Adrenal gland (tissue), 5 donors: Measurements from ENCODE around the gene GMIP.
"Not testable (repeated sequence)": the region's sequence is repeated elsewhere in the genome, so short reads cannot be mapped to it uniquely, and the experiment has no call there.

Experiments used
- CTCF ChIP-seq, 6 experiments: fragments of 450-650 bp in 4 of 6; fragments of 200-600 bp in 2 of 6; sonication (generic) in 1 of 6; IDR thresholded peaks; 1 replicate in 5 of 6; 2 replicates in 1 of 6; pipeline versions ENCODE4 v1.5.1 to v1.8.0; 2016 to 2021; ENCODE audit warnings: antibody characterized with exemption in 6 of 6, mild to moderate bottlenecking in 2 of 6, moderate library complexity in 1 of 6
- POLR2A ChIP-seq, 2 donors: fragments of 450-650 bp; IDR thresholded peaks; one replicate each; pipeline ENCODE4 v1.6.1; 2017; ENCODE audit warnings: antibody characterized with exemption in 2 of 2, mild to moderate bottlenecking in 2 of 2, moderate library complexity in 1 of 2
- donor health status: DM: no; HTN: no; CAD: no.

GRCh38 chr19:19606686-19607085, 36.8 kb downstream of the GMIP start:
- TF ChIP-seq POLR2A, CTCF (IDR thresholded peaks at IDR 0.05): not testable (repeated sequence)
